Stimulated activated CD4-positive, alpha-beta T cell treated with anti-CD3 and anti-CD28 coated beads, Interleukin-4, amount 100 ng/mL, for 48 hours (primary cell): ENCODE results near the gene MVD.

Experiments used
- DNase-seq, 2 donors: peaks; one replicate each; pipeline ENCODE4 v3.0.0-alpha.2; 2020; ENCODE audit warnings: low read depth in 2 of 2

Gene MVD

GRCh38 chr16:88662843-88663606, at the start of gene MVD:
MVD (minus strand) TSS chr16:88663091; CDS start chr16:88663080, 11 bp downstream.
- peak; percentile 88 to 95 for DNase-seq

- DNase-seq, result no peak
These were observed 49.6 kb upstream of the MVD start for GRCh38 chr16:88712362-88712979.

- no peak for DNase-seq
These were observed 49.0 kb upstream of the MVD start for GRCh38 chr16:88711750-88712340.

GRCh38 chr16:88710556-88710955, 47.7 kb upstream of the MVD start:
- no peak for DNase-seq

GRCh38 chr16:88706965-88707826, 44.3 kb upstream of the MVD start:
- no peak for DNase-seq

GRCh38 chr16:88706229-88706964, 43.5 kb upstream of the MVD start, which contains the start of the genes CTU2 and RNF166:
CTU2 (plus strand) TSS chr16:88706503; CDS start chr16:88706531, 28 bp downstream.
RNF166 (minus strand) TSS chr16:88706408; CDS start chr16:88706325, 83 bp downstream.
- peak; percentile 92 to 93 for DNase-seq

GRCh38 chr16:88705801-88706228, 42.9 kb upstream of the MVD start:
- no peak for DNase-seq

- no peak for DNase-seq
These were observed 42.3 kb upstream of the MVD start for GRCh38 chr16:88705076-88705684.

GRCh38 chr16:88703486-88704309, 40.8 kb upstream of the MVD start:
- peak; percentile 63 to 66 for DNase-seq

GRCh38 chr16:88702371-88703210, 39.7 kb upstream of the MVD start:
- no peak for DNase-seq

GRCh38 chr16:88701581-88702370, 38.9 kb upstream of the MVD start:
- no peak for DNase-seq

GRCh38 chr16:88700636-88701482, 38.0 kb upstream of the MVD start:
- DNase-seq, result peak; percentile 91 to 93

GRCh38 chr16:88700322-88700635, 37.4 kb upstream of the MVD start:
- no peak for DNase-seq

- DNase-seq, result no peak
These were observed 36.3 kb upstream of the MVD start for GRCh38 chr16:88699180-88699579.

GRCh38 chr16:88698646-88699045, 35.8 kb upstream of the MVD start:
- no peak for DNase-seq

- no peak for DNase-seq
These were observed 35.1 kb upstream of the MVD start for GRCh38 chr16:88697831-88698615.
